GM21619 (cell line): ENCODE results near the gene DCLRE1C.
"Not testable (repeated sequence)": the region's sequence is repeated elsewhere in the genome, so short reads cannot be mapped to it uniquely, and the experiment has no call there.

ENCODE experiments used
- ATAC-seq: cut with Tn5 transposase; IDR thresholded peaks from one replicate; pipeline ENCODE4 v1.9.1; 2021; ENCODE audit not compliant: unreplicated experiment

DCLRE1C gene

DNA sequence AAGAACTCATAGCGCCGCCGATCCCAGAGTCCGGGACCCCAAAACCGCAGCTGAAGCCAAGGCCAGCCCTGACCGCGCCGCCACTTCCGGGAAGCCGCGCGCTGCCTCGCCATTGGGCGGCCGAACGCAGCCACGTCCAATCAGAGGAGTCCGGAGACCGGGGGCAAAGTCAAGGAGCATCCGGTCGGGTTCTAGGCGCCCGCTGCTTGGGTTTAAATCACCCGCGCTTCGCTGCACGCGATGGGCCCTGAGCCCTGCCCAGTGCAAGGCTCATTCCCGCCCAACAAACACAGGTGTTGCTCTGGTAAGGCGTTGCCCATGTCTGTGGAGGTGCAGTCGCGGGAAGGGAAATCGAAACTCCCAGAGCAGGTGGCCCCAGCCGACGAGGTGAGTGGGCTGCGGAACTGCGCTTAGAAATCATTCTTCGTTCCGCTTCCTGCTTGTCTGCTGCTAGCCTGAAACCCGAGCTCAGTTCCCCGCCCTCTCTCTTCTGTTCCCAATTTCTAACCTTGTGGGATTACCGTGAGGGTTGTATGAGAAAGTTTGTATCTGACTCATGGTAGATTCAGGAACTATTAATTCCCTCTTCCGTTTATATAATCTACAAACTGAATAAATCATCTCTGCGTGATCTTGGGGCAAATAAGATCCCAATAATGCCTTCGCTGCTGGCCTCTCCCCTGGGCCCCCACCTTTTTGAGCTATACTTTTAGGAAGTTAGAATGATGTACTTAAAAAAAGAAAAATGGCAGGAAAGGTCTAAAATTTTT, at the start of gene DCLRE1C:
TSS of gene DCLRE1C (minus strand) at position 96 of the 770 bp plus-strand sequence. CDS start at position 10, 86 bp downstream.
- peak; percentile 68 for ATAC-seq

DNA sequence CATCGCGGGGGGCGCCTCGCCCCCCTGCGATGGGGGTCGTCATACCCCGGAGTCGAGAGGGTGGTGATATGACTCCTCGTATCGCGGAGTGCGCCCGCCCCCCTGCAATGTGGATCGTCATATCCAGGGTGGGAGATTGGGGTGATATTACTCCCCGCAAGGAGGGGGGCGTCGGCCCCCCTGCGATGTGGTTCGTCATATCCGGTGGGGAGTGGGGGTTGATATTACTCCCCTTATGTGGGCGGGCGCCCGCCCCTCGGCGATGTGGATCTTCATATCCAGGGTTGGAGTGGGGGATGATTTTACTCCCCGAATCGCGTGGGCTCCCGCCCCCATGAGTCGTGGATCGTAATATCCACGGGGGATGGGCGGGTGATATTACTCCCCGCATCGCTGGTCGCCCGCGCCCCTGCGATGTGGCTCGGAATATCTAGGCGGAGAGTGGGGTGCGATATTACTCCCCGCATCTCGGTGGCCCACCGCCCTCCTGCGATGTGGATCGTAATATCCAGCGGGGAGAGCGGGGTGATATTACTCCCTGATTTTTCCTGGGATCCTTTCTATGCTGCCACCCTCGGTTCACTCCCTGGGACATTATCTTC, 42.2 kb upstream of the DCLRE1C start:
- ATAC-seq: no peak

- not testable (repeated sequence) for ATAC-seq
These were observed 39.9 kb upstream of the DCLRE1C start for GRCh38 chr10:14993500-14994455.

- not testable (repeated sequence) for ATAC-seq
These were observed 38.4 kb upstream of the DCLRE1C start for GRCh38 chr10:14992336-14992735.

- not testable (repeated sequence) for ATAC-seq
These were observed 37.3 kb upstream of the DCLRE1C start for GRCh38 chr10:14991035-14991749.

DNA sequence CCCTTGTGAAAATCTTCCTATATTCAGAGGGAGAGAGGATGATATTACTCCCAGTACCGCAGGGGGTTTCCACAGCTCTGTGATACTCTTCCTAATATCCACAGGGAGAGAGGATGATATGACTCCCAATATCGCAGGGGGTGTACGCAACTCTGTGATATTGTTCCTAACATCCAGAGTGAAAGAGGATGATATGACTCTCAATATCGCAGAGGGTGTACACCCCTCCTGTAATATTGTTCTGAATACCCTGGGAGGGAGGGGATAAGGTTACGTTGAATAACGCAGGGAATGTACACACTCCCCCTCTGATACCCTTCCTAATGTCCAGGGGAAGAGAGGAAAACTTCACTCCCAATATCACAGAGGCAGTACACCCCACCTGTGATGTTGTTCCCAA, 35.7 kb upstream of the DCLRE1C start:
- not testable (repeated sequence) for ATAC-seq

DNA sequence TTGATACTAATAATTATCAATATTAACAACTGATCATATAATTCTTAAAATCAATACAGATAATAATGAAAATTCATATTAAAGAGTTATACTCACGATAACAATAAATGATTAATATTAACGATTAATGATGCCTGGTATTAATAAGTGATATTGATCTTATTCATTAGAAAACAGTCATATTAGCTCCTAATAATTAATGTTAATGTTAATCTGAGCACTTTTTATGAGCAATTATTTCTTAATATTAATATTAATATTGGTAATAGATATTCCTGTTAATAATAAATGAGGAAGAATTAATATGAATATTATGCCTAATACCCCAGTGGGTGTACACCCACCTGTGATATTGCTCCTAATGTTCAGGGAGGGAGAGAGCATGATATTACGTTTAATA, 28.8 kb upstream of the DCLRE1C start:
- no peak for ATAC-seq

DNA sequence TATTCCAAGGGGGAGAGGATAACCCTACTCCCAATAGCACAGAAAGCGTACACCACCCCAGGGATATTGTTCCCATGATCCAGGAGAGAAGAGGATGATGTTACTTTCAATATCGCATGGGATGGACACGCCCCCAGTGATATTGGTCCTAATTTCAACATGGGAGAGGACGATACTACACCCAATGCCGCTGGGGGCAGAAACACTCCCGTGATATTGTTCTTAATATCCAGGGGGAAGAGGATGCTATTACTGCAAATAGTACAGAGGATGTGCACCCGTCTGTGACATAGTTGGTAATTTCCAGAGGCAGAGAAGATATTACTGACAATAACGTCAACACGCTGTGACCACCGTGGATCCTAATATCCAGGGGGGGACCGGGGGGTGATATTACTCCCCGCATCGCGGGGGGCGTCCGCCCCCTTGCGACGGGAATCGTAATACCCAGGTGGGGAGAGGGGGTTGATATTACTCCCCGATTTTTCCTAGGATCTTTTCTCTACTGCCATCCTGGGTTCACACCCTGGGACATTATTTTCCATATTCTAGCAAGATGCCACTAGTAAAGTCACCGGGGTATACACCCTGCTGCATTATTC, 21.9 kb upstream of the DCLRE1C start:
- no peak for ATAC-seq

DNA sequence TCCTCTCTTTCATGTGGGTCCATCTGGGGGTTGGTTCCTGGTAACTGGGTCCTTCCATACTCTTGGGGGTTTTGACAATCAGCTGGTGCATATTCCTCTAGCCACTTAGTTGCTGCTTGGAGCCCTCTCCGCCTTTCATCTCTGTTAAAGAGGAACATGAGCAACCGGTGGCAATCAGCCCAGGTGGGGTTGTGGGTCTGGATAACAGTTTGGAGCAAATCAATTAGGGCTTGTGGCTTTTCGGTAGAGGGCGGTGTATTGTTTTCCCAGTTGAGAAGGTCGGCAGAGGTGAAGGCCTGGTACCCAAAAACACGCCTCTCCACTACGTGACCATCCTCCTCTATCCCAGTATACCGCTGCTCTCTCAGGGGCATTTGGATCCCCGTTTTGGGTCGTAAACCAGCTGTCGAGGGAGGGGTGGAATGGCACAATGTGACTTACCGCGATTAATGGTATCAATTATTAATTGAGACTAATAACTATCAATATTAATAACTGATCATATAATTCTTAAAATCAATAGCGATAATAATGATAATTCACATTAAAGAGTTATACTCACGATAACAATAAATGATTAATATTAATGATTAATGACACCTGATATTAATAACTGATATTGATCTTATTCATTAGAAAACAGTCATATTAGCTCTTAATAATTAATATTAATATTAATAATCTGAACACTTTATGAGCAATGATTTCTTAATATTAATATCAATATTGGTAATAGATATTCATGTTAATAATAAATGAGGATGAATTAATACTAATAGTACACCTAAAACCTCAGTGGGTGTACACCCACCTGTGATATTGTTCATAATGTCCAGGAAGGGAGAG, 20.5 kb upstream of the DCLRE1C start:
- not testable (repeated sequence) for ATAC-seq

DNA sequence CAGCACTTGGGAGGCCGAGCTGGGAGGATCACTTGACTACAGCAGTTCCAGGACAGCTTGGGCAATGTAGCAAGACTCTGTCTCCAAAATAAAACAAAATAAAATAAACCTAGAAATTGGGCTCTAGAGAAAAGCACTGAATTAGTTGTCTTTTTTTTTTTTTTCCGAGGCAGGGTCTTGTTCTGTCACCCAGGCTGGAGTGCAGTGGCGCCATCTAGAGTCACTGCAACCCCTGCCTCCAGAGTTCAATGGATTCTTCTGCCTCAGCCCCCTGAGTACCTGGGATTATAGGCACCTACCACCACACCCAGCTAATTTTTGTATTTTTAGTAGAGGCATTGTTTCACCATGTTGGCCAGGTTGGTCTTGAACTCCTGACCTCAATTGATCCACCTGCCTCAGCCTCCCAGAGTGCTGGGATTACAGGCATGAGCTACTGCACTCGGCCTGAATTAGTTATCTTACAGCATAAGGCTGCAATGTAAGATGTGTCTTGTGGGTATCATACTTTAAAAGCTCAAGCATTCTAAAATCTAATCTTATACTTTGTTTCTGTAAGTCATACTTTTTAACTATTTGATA, 18.1 kb upstream of the DCLRE1C start:
- ATAC-seq: no peak

GRCh38 chr10:14967897-14968296, 14.0 kb upstream of the DCLRE1C start:
- no peak for ATAC-seq

- ATAC-seq: peak; percentile 72
These were observed 5.5 kb upstream of the DCLRE1C start, which contains the start of gene MEIG1 for GRCh38 chr10:14959221-14960057. TSS of gene MEIG1 (plus strand) at chr10:14959388. CDS start at chr10:14966469, 7,081 bp downstream.

DNA sequence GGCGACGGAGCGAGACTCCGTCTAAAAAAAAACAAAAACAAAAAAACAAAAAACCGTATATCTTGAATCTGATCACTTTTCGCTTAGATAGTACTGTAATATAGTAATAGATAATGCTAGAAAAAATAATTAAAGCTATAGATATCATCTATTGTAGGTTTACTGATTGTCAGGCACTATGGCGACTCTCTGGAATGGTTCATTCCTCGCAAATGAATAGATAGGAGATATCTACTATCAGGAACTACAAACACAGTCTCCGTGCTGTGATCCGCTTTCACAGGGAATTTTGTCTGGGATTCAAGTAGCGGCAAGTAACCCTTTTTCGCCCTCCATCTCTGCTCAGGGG, 5.0 kb upstream of the DCLRE1C start:
- ATAC-seq: no peak

DNA sequence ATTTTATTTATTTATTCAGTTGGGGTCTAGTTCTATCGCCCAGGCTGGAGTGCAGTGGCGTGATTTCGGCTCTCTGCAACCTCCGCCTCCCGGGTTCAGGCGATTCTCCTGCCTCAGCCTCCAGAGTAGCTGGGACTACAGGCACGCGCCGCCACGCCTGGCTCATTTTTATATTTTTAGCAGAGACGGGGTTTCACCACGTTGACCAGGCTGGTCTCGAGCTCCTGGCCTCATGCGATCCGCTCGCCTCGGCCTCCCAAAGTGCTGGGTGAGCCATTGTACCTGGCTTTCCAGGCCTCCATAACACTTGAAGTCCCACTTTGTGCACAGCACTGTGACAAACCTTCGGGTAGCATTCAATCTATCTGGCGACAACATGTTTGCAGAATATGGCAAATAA, 1.0 kb upstream of the DCLRE1C start:
- ATAC-seq: no peak

DNA sequence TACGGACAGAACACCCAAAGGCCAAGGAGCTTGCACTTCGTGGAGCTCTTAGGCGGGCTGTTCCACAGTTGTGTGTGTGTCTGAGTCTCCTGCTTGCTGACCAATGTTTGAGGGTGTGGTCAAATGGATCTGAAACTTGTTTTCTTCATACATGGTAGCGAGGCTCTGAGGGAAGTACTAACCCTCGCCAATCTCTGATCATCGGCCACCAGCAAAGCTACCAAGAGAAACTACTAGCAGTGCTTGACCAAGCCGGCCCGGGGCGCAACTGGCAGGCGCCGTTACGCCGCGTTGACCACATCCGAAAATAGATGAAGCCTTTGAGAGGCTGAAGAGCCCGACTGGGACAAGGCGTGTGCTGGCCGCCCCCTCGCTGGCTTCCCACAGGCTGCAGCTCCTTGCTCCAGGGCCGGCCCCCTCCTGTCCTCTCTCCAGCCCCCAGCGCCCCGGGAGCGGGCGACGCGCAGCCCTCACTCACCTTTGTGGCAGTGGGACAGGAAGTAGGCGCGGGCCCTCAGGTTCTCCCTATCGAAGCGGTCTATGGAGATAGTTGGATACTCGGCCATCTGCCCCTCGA, 384 bp downstream of the DCLRE1C start:
- ATAC-seq: peak; percentile 37

- ATAC-seq: no peak
These were observed 959 bp downstream of the DCLRE1C start for GRCh38 chr10:14952851-14953423.

DNA sequence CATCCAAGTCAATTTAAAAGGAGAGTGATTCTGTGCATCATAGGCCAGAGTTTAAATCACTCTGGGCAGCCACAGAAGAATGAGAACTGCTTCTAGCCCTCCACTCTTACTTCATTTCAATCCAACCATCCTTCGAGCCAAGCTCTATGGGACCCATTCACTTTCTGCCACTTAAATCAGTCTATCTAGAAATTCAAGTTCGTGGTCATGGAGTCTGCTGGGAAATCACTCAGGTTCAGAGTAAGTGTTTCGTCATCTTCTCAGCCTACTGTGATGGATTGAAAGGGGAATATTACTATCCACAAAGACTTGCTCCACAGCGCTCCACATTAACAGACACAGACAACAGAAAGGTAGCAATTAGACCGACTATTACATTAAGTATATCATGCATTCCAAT, 4.6 kb downstream of the DCLRE1C start:
- no peak for ATAC-seq
